Measurements from ENCODE around the gene PRKCSH. TPM values are rescaled to one million over a fixed set of nuclear protein-coding genes. Genes with fewer than 3 reads are reported as not detected.
A peak's percentile ranks its signal among the peaks of the same experiment; 100 is the strongest.

The PRKCSH gene
- total and polyA plus RNA-seq, 2 donors (not counting 1 experiment from before 2014, with no cell fraction given), result 259 to 402 TPM

DNA sequence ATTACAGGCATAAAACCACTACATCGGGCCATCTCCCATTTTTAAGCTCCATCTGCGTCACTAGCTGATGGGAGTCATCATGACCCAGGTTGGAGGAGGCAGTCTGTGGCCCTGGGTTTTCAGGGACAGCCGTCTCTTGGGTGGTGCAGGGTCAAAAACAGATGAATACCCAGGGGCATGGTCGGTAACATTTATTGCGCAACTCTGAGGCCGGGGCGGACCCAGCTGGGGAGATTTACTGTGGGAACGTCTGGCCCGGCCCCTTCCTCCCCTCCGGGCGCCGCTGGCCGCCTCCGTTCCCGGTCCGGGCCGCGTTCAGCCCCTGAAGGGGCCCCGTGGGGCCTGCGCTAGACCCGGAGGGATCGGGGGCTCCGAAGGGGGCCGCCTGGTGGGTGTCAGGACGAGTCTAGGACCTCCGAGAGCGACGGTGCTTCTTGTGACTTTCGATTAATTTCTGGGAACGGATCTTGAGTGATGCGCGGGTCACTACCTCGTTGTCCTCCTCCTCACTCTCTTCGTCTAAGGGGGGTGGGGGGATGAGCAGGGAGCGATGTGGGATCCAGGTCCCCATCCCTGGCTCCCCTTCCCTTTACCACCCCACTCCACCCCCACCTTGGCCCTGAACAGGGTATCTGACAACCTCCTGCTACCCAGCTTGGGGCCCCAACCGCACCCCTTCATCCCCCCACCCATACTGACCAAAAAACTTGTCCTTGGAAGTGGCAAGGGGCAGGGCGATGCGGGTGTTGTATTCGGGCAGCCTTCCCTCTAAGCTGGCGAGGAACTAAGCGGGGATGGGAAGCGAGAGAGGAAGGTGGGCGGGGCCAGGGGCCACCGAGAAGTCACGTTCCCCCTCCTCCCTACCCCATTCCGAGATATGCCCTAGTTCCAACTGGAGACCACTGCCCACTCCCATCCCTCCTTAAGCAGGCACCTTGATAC, 14.7 kb upstream of the PRKCSH start:
- DNase-seq (peak; percentile 64), ATAC-seq (ENCODE audit: low read depth) (no peak)
- Histone ChIP-seq H3K27ac (ENCODE audit: low read length in 2 of 2) (no peak overlapping the region), H4K20me1 (ENCODE audit: control insufficient read depth, insufficient read depth, low read length, poor library complexity, severe bottlenecking) (no peaks in the 10 kb centered on the region), H3K27me3 (replicated peaks in 1 of 4; ENCODE audit: control extremely low read depth in 1 of 4, control insufficient read depth in 3 of 4, insufficient read depth in 4 of 4, low read length in 3 of 4) (peaks cover 0 to 50% (median 24%) of the 10 kb centered on the region in 4 experiments), H2AFZ (ENCODE audit: insufficient read depth, low read depth, low read length, poor library complexity, severe bottlenecking) (peak overlapping the region; percentile 69), H3K4me3 (ENCODE audit: control extremely low read depth in 1 of 5, extremely low read depth in 1 of 5, insufficient read depth in 1 of 5, low read depth in 2 of 5, low read length in 4 of 5) (peak overlapping the region in 4 of 5 experiments; percentile 31 to 57 (median 44)), H3K4me2 (replicated peaks; ENCODE audit: low read depth, low read length, poor library complexity, severe bottlenecking) (peak overlapping the region; percentile 76), H3K79me2 (ENCODE audit: control insufficient read depth, insufficient read depth, low read length) (no peaks in the 10 kb centered on the region), H3K9me3 (ENCODE audit: control extremely low read depth in 1 of 3, control insufficient read depth in 2 of 3, insufficient read depth in 1 of 3, low read length in 2 of 3) (peaks cover 0 to 45% (median 0%) of the 10 kb centered on the region in 3 donors), H3K4me1 (ENCODE audit: control insufficient read depth in 2 of 2, insufficient read depth in 2 of 2, low read length in 2 of 2) (peaks cover 55 to 61% of the 10 kb centered on the region in 2 donors), H3K9ac (ENCODE audit: low read length) (peak overlapping the region; percentile 54), H3K36me3 (replicated peaks in 1 of 2; ENCODE audit: control extremely low read depth in 1 of 2, control insufficient read depth in 1 of 2, extremely low read depth in 1 of 2, insufficient read depth in 2 of 2, low read length in 1 of 2) (no peaks in the 10 kb centered on the region)
- CTCF ChIA-PET, result interaction anchor here (1.2 to 5.4 kb wide), 6 partner anchors 14 to 62 kb away, joined by 3 to 41 read pairs (median 12); partner anchors contain the start of genes EPOR, ODAD3 and PRKCSH
- H3K27ac Mint-ChIP-seq, result peak overlapping the region; percentile 61
- peaks cover 18% of the 10 kb centered on the region for H3K27me3 Mint-ChIP-seq
- no peaks in the 10 kb centered on the region for H3K9me3 Mint-ChIP-seq (ENCODE audit: insufficient read depth)
- WGBS (ENCODE audit: insufficient coverage), result under 1% methylated on average over 25 of the region's 46 CpGs
- intact Hi-C loops (cut with micrococcal nuclease), result loop anchor here (5.0 kb wide), 2 partner anchors 162 to 373 kb away; no protein-coding TSS in a partner anchor
- H3K4me3 Mint-ChIP-seq, result peak overlapping the region; percentile 84
- H3K4me1 Mint-ChIP-seq, result peaks cover 52% of the 10 kb centered on the region
- POLR2A ChIA-PET, result interaction anchor here (0.6 to 3.0 kb wide), 8 partner anchors 11 to 46 kb away, joined by 3 to 16 read pairs (median 8); partner anchors contain the start of genes ODAD3, PRKCSH and SWSAP1
- TF ChIP-seq EZH2 (IDR thresholded peaks at IDR 0.05; ENCODE audit: borderline replicate concordance, insufficient read depth, low read depth, low read length, poor library complexity, severe bottlenecking) (no peak), CTCF (IDR thresholded peaks at IDR 0.05) (no peak)
